Stimulated activated naive CD4-positive, alpha-beta T cell treated with Interleukin-2 at 50 U/mL for 16 hours (primary cell): ENCODE data around the gene ANKRD53.

ENCODE experiments used
- DNase-seq: peaks from one replicate; lab custom pipeline; 2025; lab: John Stamatoyannopoulos, UW

Gene ANKRD53, protein sequence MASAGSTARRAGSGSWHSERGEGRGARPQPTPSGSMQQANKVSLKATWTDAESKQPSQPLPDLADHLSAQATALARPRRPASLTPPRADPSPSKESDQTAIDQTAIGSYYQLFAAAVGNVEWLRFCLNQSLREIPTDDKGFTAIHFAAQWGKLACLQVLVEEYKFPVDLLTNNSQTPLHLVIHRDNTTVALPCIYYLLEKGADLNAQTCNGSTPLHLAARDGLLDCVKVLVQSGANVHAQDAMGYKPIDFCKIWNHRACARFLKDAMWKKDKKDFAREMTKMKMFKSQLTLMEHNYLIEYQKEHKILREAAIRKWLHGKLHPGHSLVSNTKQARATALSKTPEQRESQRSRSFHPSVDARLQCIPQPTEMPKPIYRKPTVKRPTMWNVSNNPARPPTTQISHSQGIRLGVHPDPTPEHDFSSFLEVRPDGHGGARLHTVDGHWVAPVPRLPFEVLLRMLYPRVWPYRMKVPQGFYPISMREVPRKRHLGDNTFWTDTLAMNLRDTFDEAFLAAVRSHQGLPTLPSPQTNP

DNA sequence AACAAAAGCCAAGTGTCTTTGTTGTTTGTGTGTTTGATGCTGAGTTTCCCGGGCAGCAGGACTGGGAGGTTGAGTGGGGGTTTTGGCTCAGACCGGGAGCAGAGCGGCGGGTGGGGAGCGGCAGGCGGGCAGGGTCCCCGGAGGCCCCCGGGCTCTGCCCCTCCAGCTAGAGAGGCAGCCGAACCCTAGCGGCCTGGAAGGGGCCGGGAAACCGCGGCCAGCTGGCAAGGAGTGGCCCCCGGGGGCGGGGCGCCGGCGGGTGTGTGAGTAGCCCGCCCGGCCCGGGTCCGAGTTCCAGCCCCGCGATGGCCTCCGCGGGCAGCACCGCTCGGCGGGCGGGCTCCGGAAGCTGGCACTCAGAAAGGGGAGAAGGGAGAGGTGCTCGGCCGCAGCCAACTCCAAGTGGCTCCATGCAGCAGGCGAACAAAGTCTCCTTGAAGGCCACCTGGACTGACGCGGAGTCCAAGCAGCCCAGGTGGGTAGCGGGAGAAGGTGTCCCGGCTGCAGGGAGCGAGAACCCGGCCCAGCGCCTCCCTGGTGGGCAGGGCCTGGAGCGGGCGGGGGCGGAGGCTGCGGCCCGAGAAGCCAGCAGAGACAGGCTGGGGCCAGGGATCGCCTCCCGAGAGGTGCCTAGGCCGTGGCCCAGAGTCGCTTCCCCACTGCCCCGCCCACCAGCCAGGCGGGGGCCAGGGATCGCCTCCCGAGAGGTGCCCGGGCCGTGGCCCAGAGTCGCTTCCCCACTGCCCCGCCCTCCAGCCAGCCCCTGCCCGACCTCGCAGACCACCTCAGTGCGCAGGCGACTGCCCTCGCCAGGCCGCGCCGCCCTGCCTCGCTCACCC is at the start of gene ANKRD53:
Gene ANKRD53, plus strand, starts transcription at position 290 of the 839 bp plus-strand sequence. Its CDS starts 16 bp downstream, at position 306.
- no peak for DNase-seq

DNA sequence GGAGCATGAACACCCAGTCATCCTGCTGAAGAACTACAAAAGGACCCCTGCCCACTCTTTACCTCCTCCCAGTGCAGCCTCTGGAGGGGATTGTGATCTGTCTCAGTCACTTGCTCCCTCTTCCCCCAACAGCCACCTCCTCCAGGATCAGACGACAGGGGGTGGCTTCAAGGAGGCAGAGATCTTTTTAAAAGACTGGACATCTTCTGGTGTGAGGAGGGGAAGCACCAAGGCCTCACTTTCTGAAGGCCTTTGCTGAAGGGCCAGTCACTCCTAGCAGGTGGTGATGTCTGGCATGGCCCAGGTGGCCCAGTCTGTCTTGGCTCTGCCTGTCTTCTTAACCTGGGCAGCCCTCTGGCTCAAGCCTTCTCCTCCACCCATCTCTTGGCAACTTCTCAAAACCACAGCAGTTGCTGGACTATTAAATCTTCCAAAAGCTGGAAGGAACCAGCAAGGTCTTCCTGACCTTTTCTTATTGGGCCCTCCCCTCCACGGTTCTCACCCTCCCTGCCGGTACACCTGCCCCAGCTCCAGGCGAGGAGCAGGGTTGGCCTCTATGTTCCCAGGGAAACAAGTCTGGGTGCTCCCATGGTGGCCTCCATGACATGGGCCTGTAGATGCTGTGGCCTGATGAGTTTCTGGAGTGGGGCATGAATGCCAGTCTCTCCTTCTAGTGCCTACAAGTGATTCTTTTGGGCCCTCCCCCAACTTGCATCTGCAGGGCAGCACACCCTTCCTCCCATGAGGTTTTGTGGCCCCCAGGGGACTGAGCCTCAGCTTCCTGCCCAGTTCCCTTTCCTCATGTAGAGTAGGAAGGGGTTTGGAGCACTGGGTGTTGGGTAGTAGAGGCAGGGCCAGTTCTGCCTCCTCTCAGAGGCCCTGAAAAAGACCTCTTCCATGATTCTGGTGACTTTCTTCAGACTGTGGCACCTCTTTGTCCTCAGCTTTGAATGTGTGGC is 47.8 kb upstream of the ANKRD53 start:
- DNase-seq: no peak

DNA sequence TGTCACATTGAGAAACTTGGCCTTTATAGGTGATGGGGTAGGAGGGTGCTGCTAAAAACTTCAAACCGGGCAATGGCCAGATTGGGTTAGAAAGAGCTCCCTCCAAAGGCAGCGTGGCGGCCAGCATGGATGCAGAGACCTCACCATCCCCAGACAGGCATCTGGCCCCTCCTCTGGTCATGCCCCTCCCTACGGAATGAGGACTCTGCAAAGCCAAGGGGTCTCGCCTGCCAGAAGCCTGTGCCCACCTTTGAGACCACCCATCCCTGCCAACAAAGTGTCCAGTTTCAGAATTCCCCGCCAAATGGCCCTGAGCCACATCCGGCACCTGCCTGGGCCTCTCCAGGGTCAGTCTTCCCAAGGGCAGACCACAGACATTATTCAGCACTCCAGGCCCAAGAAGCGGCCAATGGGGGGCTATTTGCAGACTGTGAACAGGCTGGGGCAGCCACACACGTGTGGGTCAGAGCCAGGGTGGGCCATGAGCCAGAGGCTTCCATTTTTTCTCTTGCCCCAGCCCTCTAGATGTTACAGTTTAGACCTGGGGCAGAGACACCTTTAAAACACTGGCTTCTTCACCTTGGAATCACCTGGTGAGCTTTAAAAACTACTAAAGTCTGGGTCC is 46.9 kb upstream of the ANKRD53 start:
- DNase-seq: no peak

DNA sequence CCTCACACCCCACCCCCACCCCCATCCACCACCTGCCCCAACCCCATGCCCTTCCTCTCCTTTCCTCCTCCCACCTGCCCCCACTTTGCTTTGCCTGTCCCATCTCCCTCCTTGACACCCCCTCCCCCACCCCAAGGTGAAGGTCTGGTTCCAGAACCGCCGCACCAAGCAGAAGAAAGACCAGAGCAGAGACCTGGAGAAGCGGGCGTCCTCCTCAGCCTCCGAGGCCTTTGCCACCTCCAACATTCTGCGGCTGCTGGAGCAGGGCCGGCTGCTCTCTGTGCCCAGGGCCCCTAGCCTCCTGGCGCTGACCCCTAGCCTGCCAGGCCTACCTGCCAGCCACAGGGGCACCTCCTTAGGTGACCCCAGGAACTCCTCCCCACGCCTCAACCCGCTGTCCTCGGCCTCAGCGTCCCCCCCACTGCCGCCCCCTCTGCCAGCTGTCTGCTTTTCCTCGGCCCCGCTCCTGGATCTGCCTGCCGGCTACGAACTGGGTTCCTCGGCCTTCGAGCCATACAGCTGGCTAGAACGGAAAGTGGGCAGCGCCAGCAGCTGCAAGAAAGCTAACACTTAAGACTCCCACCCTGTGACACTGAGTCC is 45.7 kb upstream of the ANKRD53 start:
- no peak for DNase-seq

DNA sequence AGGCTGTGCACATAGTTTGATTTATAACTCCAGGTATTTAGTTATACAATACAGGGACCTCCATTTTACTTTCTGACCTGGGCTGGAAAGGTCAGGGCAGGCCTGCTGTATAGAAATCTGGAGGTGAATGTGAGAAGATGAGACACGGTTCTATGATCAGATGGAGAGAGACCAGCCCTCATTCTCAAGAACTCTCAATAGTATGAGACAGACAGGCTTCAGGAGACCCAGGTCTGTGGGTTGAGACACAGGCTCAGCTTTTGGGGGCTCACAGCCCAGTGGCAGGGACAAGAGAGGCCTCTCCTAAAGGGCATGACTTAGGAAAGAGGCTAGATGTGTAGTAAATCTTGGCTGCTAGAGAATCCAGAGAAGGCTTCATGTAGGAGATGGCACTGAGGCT is 43.4 kb upstream of the ANKRD53 start:
- DNase-seq: no peak

DNA sequence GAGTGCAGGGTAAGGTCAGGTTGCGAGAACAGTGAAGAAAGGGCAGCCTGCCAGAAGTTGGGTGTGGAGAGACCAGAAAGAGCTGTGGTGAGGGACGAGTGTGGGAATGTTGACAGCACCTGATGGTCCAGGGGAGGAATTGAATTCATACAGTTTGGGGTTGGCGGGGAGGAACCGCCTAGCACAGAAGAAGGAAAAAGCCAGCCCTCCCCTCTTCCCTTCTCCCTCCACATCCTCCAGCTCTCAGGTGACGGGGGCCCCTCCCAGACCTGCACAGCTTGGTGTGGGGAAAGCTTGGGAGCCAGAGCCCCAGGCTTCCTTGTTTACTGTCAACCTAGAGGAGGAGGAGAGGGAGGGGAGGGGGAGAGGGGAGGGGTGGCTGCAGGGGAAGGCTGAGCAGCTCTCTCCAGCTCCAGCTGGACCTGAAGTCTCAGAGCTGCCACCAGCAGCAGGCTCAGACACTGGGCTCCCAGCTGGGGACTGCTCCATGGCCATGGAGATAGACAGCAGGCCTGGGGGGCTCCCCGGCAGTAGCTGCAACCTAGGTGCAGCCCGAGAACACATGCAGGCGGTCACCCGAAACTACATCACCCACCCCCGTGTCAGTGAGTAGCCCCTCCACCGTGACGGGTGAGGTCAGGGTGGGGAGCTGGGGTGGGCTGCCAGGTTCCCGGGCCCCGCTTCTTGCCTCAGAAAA is 42.8 kb upstream of the ANKRD53 start, which contains the start of gene ATP6V1B1:
Gene ATP6V1B1, plus strand, starts transcription at position 433 of the 697 bp plus-strand sequence. Its CDS starts 55 bp downstream, at position 488.
- no peak for DNase-seq

DNA sequence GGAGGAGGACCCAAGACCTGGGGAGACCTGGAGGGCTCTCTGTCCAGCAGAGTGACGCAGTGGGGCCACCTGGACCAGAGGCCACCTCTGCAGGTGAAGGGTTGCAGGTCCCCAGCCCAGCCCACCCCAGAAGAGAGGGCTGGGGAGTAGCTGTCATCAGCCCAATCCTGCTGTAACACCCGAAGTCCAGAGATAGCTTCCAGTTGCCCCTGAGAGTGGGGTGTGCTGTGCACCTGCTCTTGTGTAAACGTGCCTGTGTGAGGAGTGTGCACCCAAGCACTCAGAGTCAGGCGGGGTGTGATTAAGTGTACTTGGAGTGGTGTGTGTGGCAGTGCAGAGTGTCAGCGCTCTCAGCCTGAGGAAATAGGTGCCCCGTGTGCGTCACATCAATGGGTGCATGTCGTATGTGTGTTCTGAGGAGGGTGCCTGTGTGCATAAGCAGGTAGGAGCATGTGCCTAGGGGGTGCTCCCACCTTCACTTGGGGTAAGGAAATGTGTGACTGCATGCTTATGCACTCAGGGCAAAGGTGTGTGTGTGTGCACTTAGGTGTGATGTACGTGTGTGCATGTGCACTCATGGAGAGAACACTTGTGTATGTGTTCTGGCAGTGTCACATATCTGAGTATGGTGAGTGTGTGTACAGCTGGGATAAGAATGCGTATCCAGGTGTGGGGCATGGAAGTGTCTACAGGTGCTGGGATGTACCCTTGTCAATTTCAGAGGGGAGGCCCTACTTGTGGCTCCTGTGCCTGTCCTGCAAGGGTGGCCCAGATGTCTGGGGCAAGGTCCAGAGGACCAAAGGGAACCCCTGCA is 42.1 kb upstream of the ANKRD53 start:
- DNase-seq: no peak

DNA sequence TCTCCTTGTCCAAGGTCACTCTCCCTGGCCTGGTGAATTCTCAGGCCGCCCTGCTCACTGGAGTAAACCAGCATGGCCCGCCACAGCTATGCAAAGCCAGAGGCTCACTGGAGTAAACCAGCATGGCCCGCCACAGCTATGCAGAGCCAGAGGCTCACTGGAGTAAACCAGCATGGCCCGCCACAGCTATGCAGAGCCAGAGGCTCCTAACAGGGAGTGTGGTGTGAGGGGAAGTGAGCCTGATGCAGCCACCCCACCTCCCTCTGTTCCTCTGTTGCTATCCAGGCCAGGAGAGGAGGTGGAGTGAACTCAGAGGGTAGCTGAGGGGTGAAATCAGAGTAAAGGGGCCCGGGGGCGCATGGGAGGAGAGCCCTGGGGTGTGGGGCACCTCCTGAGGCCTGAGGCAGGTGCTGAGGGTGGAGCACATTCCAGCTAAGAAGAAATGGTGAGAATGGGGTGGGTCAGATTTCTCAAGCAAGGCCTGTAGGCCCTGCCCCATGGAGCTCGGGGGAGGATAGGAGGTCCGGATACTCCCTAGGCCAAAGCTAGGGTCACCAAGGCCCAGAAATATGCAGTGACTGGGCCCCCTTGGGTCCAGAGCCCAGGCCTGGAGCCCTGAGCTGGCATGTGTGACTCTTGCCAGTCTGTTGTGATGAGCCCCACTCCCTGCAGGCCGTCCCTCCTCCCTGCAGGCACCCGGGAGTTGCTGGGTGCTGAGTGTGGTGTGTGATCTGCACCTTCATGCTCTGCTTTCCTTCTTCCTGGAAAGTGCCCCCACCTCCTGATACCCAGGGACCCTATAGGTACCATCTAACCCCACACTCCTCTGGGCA is 41.2 kb upstream of the ANKRD53 start:
- no peak for DNase-seq

DNA sequence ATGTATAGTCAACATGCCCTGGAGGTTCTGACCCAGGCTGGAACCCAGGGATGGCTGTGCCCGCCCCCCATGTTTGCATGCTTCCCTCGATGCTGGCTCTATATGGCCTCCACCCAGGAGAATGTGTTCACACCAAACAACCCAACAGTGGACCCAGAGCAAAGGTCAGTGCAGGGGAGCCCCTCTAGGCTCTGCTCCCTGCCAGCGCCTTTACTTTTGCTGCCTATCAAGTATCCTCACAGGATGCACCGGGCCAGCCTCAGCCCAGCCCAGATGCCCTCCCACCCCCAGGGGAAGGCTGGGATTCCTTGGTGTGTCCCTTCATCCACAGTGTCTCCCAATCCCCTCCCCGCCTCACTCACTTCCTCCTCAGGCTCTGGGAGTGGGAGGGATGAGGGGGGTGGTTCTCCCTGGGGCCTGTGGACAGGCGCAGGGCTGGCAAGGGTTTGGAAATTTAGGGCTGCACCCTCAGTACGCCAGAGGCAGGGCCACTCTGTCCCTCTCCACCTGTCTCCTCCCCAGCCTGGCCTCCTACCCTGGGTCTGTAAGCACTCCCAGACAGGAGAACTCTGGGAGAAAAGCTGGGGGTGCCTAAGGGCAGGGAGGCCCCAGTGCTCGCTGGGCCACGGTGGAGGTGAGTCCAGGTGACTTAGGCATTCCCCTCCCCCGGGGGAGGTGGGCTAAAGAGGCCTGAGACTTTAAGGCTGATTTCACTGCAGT is 40.4 kb upstream of the ANKRD53 start:
- DNase-seq: no peak

DNA sequence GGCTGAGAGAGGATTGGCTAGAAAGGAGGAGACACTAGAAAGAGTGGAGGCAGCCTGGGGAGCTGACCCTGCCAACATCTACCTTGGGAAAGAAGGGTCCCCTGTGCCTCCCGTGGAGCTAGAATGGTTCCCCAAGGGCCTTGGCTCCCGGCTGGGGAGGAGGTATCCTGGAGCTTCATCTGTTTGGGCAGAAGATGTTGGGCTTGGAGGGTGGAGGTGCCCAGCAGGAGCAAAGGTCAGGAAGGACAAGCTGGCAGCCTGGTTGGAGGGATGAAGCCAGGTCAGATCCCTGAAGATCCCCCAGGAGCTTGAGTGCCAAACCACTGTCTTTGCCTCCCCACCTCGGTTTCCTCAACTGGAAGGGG is 39.9 kb upstream of the ANKRD53 start:
- DNase-seq: no peak

DNA sequence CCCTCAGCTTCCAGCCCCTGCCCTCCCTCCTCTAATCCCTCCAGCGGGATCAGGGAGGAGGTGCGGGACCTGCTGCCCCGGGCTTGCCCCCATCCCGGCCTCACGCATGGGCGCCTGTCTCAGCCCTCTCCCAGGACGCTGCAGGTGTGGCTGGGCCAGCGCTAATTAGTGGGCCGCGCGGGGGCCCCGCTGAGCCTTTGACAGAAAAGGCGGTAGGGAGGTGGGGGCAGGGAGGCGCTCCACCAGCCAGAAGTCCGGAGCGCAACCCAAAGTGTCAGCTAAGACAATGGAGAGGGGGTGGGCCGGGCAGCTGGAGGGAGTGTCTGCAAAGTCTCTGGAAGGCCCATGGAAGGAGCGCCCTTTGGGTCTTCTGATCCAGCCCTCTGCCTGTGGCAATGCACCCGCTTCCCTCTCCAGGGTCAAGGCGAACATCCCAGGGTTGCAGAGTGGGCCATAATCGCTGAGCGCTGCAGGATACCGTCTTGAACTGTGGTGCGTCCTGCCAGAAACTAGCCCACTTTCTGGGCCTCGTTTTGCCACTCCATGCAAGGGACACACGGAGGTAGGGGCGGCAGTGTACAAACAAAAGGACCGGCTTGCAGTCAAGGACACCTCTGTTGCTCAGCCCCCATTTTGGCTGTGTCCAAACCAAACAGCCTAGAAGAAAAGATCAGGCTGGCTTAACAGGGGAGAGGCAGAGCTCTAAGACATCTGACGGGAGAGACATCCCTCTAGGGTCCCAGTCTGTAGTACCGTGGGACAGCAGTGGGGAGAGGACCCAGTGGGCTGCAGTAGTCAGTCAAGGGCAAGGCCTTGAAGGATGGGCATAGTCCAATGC is 39.2 kb upstream of the ANKRD53 start:
- no peak for DNase-seq

DNA sequence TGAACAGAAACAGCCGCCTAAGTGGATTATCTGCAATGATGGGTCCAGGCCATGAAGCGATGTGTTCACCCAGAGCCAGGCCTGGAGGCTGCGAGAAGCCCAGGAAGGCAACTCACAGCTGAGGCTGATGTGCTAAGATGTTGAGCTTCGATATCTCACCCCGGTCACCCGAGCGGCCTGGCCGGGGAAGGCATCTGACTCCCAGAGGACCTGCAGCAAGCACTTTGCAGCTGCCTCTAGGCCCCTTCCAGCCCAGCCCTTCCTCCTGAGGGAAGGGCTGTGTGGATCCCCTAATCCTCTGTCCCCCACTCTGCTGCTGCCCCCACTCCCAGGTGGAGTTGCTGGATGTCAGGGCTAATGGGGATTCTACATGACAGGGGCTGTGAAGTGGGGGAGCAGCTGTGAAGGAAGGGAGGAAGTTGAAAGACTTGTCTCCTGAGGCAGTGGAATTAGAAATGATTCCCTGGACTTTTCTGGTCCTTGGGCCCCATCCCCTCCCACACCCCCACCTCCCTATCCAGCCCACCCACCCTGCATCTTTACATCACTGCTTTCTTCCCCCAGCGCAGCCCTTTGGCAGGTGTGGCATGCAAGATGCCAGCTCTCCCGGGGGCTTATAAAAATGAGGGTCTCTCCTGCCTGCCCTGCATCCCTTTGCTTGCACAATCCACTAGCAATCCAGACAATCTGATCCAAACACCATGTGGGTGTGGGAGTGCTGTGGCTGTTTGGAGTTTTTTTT is 38.4 kb upstream of the ANKRD53 start:
- DNase-seq: no peak

DNA sequence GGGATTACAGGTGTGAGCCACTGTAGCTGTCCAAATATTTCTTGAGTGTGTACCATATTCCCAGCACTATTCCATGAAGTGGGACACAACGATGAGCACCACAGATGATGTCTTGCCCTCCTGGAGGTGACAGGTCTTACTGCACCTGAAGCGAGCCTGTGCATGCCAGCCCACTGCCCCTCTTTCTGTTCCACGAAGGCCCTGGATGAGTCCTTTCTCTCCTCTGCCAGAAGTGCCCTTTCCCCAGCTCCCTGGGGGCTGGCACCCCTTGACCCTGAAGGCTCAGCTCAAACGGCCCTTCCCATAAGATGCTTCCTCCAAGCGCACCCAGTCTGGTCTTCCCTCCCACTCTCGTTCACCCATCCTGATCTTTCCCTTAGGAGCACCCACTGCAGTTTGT is 37.2 kb upstream of the ANKRD53 start:
- no peak for DNase-seq

DNA sequence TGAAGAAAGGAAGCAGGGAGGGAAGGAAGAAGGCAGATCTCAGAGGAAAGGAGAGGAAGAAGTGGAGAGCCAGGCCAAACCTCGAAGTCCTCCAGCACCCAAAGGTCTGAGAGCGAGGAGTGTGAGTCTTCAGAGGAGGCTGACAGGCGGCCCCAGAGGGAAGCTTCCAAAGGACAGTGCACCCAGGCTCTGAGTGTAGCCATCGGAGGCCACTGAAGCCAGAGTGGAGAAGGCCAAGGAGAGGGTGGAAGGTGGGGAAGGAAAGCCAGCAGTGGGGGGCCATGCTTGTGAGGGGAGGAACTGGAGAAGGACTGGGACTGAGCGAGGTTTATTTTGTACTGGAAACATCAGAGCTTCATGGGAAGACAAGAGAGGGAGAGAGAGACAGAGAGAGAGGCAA is 36.7 kb upstream of the ANKRD53 start:
- DNase-seq: no peak

DNA sequence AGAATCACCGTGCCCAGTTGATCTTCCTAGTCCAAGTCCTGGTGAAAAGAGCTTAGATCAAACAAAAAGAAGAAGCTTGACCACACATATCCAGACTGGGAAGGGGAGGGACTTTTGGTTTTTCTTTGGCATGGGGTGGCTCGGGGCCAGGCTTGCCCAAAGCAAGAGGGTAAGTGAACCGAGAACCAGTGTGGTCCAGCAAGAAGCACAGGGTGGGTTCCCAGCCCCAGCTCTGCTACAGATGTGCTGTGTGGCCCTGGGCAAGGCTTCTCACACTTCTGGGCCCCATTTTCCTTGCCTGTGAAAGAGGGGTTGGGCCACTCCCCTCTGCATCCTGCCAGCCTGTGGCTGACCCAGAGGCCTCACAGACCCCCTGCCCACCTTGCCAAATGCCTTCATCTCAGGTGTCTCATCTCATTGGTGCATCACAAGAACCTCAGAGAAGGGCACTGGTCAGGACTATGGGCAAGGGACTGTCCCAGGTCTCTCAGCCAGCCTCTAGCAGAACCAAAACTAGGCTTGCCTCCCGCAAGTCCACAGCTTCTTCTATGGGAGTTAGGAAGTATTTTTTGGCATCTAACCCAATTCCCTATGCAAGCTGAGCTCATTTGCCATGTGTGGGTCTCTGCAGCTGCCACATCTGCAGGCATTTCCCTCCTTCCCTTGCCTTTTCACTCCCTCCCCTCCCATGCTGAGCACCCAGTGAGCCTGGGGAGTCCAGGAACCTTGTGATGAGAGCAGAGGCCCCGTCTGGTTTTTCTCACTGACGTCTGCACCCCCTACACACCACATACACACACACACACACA is 35.8 kb upstream of the ANKRD53 start:
- no peak for DNase-seq
